ENCODE measurements around the gene VSIG2.

The VSIG2 gene

GRCh38 chr11:124742555-124742954, 9.5 kb downstream of the VSIG2 start:
- no peak overlapping the region for H3K4me3 ChIP-seq
- intact Hi-C loops (cut with DNase I; ENCODE audit: low total_unique reads), result loop anchor here (10.0 kb wide), 1 partner anchor 52 kb away; no protein-coding TSS in a partner anchor
- TF ChIP-seq, protein P1, sequence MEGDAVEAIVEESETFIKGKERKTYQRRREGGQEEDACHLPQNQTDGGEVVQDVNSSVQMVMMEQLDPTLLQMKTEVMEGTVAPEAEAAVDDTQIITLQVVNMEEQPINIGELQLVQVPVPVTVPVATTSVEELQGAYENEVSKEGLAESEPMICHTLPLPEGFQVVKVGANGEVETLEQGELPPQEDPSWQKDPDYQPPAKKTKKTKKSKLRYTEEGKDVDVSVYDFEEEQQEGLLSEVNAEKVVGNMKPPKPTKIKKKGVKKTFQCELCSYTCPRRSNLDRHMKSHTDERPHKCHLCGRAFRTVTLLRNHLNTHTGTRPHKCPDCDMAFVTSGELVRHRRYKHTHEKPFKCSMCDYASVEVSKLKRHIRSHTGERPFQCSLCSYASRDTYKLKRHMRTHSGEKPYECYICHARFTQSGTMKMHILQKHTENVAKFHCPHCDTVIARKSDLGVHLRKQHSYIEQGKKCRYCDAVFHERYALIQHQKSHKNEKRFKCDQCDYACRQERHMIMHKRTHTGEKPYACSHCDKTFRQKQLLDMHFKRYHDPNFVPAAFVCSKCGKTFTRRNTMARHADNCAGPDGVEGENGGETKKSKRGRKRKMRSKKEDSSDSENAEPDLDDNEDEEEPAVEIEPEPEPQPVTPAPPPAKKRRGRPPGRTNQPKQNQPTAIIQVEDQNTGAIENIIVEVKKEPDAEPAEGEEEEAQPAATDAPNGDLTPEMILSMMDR (IDR thresholded peaks at IDR 0.05), result no peak
- H3K4me1 ChIP-seq, result peaks cover 0 to 48% (median 22%) of the 10 kb centered on the region in 4 donors
- no peak overlapping the region for H3K27ac ChIP-seq
- no peaks in the 10 kb centered on the region for H3K36me3 ChIP-seq
- no peaks in the 10 kb centered on the region for H3K9me3 ChIP-seq
- H3K27me3 ChIP-seq, result no peaks in the 10 kb centered on the region
- DNase-seq, result no peak

DNA sequence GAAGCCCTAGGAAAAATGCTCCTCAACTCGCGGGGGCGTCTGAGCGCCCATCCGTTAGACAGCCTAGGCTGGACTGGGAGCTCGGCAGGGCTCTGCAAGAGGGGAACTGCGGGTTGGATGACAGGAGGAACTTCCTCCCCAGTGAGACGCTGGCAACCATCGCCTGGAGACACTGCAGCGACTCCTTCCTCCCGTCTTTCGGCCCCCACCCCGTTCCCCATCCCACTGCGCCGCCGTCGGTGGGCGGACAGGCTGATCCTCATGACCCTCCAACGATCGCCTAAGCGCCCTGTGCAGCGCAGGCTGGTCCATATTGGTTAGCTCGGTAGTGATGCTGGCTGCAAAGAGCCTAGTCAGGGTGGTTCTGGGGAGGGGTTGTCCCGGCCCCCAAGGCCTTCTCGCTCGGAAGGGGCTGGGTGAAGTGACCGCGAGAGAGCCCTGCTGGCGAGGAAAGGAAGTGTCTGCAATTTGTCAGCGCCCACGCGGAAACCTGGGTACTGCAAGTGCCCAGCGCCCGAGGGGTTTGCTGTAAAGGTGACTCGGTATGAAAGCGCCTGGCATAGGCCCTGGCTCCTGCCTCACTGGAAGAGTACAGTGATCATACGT, 11.7 kb downstream of the VSIG2 start:
- H3K4me1 ChIP-seq, result peaks cover 0 to 45% (median 21%) of the 10 kb centered on the region in 4 donors
- peak overlapping the region; percentile 62 to 64 for H3K4me3 ChIP-seq
- intact Hi-C loops (cut with DNase I; ENCODE audit: low total_unique reads), result loop anchor here (10.0 kb wide), 1 partner anchor 54 kb away; no protein-coding TSS in a partner anchor
- TF ChIP-seq, protein P1 (IDR thresholded peaks at IDR 0.05), result peak; percentile 71 to 72
- H3K27me3 ChIP-seq, result no peaks in the 10 kb centered on the region
- no peaks in the 10 kb centered on the region for H3K36me3 ChIP-seq
- H3K9me3 ChIP-seq, result no peaks in the 10 kb centered on the region
- DNase-seq, result no peak
- peak overlapping the region; percentile 33 to 66 for H3K27ac ChIP-seq

- Histone ChIP-seq H3K9me3 (no peaks in the 10 kb centered on the region), H3K27me3 (no peaks in the 10 kb centered on the region), H3K4me1 (peaks cover 0 to 44% (median 19%) of the 10 kb centered on the region in 4 donors), H3K36me3 (no peaks in the 10 kb centered on the region), H3K27ac (peak within 1 kb of the TSS; percentile 34 to 66), H3K4me3 (peak within 1 kb of the TSS; percentile 62 to 64)
- peak; percentile 94 to 95 for DNase-seq
- intact Hi-C loops (cut with DNase I; ENCODE audit: low total_unique reads), result loop anchor here (10.0 kb wide), 1 partner anchor 55 kb away; no protein-coding TSS in a partner anchor
- TF ChIP-seq, protein P1 (IDR thresholded peaks at IDR 0.05), result no peak
These were observed 12.4 kb downstream of the VSIG2 start, which contains the start of gene NRGN for GRCh38 chr11:124739479-124740276. Gene NRGN, plus strand, starts transcription at chr11:124739942. Its CDS starts 143 bp downstream, at chr11:124740085.

DNA sequence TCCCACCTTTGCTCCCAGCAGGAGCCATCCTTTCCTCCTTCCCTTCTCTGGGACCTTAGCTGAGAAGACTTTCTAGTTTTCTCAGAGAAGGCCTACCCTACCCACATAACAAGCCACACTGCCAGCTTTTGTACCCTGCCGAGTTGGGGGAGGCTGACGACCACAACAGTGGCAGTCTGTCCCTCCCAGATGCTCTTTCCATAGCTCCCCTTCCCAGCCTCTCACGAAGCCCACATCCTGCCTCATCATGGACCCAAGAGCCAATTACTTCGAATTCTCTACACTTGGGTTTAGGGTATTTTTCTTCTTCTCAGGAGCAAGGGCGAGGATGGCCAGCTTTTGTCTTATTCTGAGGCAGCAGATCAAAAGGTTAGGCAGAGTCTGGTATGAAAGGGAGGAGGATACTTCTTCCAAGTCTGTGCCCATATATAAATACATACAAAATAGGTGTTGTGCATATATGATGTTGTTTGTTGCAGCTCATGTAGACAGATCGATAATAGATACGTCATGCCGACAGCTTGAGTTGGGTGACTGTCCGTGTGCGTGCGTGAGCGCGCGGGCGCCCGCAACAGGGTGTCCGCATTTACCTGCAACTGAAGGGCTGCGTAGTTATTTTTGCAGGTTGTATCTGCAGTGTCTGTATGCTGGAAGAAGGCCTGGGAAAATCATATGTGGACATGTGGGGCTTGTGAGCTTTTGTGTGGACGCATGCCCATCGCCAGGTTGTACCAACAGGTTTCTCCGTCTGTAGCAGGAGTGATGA, 13.2 kb downstream of the VSIG2 start:
- H3K9me3 ChIP-seq, result no peaks in the 10 kb centered on the region
- H3K36me3 ChIP-seq, result no peaks in the 10 kb centered on the region
- peak overlapping the region; percentile 30 to 66 for H3K27ac ChIP-seq
- intact Hi-C loops (cut with DNase I; ENCODE audit: low total_unique reads), result no loop called here
- peak overlapping the region; percentile 62 to 64 for H3K4me3 ChIP-seq
- peaks cover 0 to 44% (median 19%) of the 10 kb centered on the region in 4 donors for H3K4me1 ChIP-seq
- TF ChIP-seq, protein P1 (IDR thresholded peaks at IDR 0.05), result no peak
- no peaks in the 10 kb centered on the region for H3K27me3 ChIP-seq
- DNase-seq, result no peak

- no peaks in the 10 kb centered on the region for H3K9me3 ChIP-seq
- TF ChIP-seq, protein P1 (IDR thresholded peaks at IDR 0.05), result no peak
- H3K4me3 ChIP-seq, result no peak overlapping the region
- DNase-seq, result no peak
- H3K27ac ChIP-seq, result peak overlapping the region; percentile 44 to 64
- H3K4me1 ChIP-seq, result peaks cover 0 to 44% (median 19%) of the 10 kb centered on the region in 4 donors
- no peaks in the 10 kb centered on the region for H3K36me3 ChIP-seq
- H3K27me3 ChIP-seq, result no peaks in the 10 kb centered on the region
- intact Hi-C loops (cut with DNase I; ENCODE audit: low total_unique reads), result no loop called here
These were observed 14.3 kb downstream of the VSIG2 start for GRCh38 chr11:124737638-124738305.

All from tibial artery (tissue), 4 donors.